ENCODE results near the gene IDH1. TPM values are rescaled to one million over a fixed set of nuclear protein-coding genes. Genes with fewer than 3 reads are reported as not detected.

The IDH1 gene
- 10 to 100 TPM; 38.4 to 58.3 (median 43.9) TPM for total RNA-seq

GRCh38 chr2:208254871-208255556, at the start of gene IDH1:
Gene IDH1 (minus strand): TSS chr2:208255071. CDS start chr2:208251551, 3,520 bp downstream.
- peaks cover 11% of the 10 kb centered on the region for H3K36me3 ChIP-seq
- H3K4me1 ChIP-seq: peaks cover 42% of the 10 kb centered on the region
- peak; percentile 98 for DNase-seq (ENCODE audit: low spot score in 2 of 2)
- peak within 1 kb of the TSS; percentile 79 for H3K27ac ChIP-seq
- TF ChIP-seq EP300 (IDR thresholded peaks at IDR 0.05) (no peak), POLR2A (IDR thresholded peaks at IDR 0.05) (no peak), CTCF (IDR thresholded peaks at IDR 0.05) (peak in 1 of 2 donors; percentile 31), POLR2AphosphoS5 (IDR thresholded peaks at IDR 0.05) (no peak)
- H3K27me3 ChIP-seq: no peaks in the 10 kb centered on the region
- no peaks in the 10 kb centered on the region for H3K9me3 ChIP-seq
- peak within 1 kb of the TSS; percentile 83 for H3K4me3 ChIP-seq
- WGBS: under 1% methylated on average over 38 of the region's 48 CpGs

- Histone ChIP-seq H3K36me3 (peaks cover 67% of the 10 kb centered on the region), H3K4me3 (no peak overlapping the region), H3K4me1 (no peaks in the 10 kb centered on the region), H3K27me3 (no peaks in the 10 kb centered on the region), H3K27ac (no peak overlapping the region), H3K9me3 (no peaks in the 10 kb centered on the region)
- TF ChIP-seq POLR2A (IDR thresholded peaks at IDR 0.05) (no peak), CTCF (IDR thresholded peaks at IDR 0.05) (no peak), POLR2AphosphoS5 (IDR thresholded peaks at IDR 0.05) (no peak), EP300 (IDR thresholded peaks at IDR 0.05) (no peak)
- 77% methylated on average over 4 of the region's 4 CpGs for WGBS
- DNase-seq (ENCODE audit: low spot score in 2 of 2): no peak
Observed at GRCh38 chr2:208304157-208304556, 49.3 kb upstream of the IDH1 start.

GRCh38 chr2:208300847-208301618, 46.2 kb upstream of the IDH1 start:
- H3K4me3 ChIP-seq: no peak overlapping the region
- H3K4me1 ChIP-seq: no peaks in the 10 kb centered on the region
- TF ChIP-seq CTCF (IDR thresholded peaks at IDR 0.05) (no peak), POLR2AphosphoS5 (IDR thresholded peaks at IDR 0.05) (no peak), POLR2A (IDR thresholded peaks at IDR 0.05) (no peak), EP300 (IDR thresholded peaks at IDR 0.05) (no peak)
- 64% methylated on average over 5 of the region's 5 CpGs for WGBS
- no peaks in the 10 kb centered on the region for H3K27me3 ChIP-seq
- H3K9me3 ChIP-seq: no peaks in the 10 kb centered on the region
- no peak overlapping the region for H3K27ac ChIP-seq
- DNase-seq (ENCODE audit: low spot score in 2 of 2): no peak
- peaks cover 68% of the 10 kb centered on the region for H3K36me3 ChIP-seq

GRCh38 chr2:208297961-208298360, 43.1 kb upstream of the IDH1 start:
- Histone ChIP-seq H3K4me3 (no peak overlapping the region), H3K36me3 (peaks cover 63% of the 10 kb centered on the region), H3K27ac (no peak overlapping the region), H3K27me3 (no peaks in the 10 kb centered on the region), H3K4me1 (no peaks in the 10 kb centered on the region), H3K9me3 (no peaks in the 10 kb centered on the region)
- TF ChIP-seq POLR2AphosphoS5 (IDR thresholded peaks at IDR 0.05): no peak
- no peak for TF ChIP-seq EP300 (IDR thresholded peaks at IDR 0.05)
- no peak for TF ChIP-seq CTCF (IDR thresholded peaks at IDR 0.05)
- no peak for TF ChIP-seq POLR2A (IDR thresholded peaks at IDR 0.05)
- DNase-seq (ENCODE audit: low spot score in 2 of 2): no peak
- WGBS: 90% methylated on average over 1 of the region's 1 CpG

- Histone ChIP-seq H3K27ac (no peak overlapping the region), H3K9me3 (no peaks in the 10 kb centered on the region), H3K27me3 (no peaks in the 10 kb centered on the region), H3K36me3 (peaks cover 52% of the 10 kb centered on the region), H3K4me3 (no peak overlapping the region), H3K4me1 (no peaks in the 10 kb centered on the region)
- TF ChIP-seq EP300 (IDR thresholded peaks at IDR 0.05): no peak
- no peak for TF ChIP-seq POLR2A (IDR thresholded peaks at IDR 0.05)
- TF ChIP-seq CTCF (IDR thresholded peaks at IDR 0.05): no peak
- TF ChIP-seq POLR2AphosphoS5 (IDR thresholded peaks at IDR 0.05): no peak
- WGBS: 93% methylated on average over 2 of the region's 2 CpGs
- no peak for DNase-seq (ENCODE audit: low spot score in 2 of 2)
Observed at GRCh38 chr2:208296610-208297009, 41.7 kb upstream of the IDH1 start.
